BLaER1 (cell line): Measurements from ENCODE around the gene HRC.
A peak's percentile ranks its signal among the peaks of the same experiment; 100 is the strongest.

Experiments used
- H3K27ac ChIP-seq: shearing (Covaris generic); formaldehyde crosslinking; 2 replicates; pipeline ENCODE4 v1.8.1; 2022
- H3K27me3 ChIP-seq: shearing (Covaris generic); formaldehyde crosslinking; 2 replicates; pipeline ENCODE4 v1.8.1; 2022
- H3K36me3 ChIP-seq: shearing (Covaris generic); formaldehyde crosslinking; 2 replicates; pipeline ENCODE4 v1.8.1; 2022
- H3K4me1 ChIP-seq: shearing (Covaris generic); formaldehyde crosslinking; 2 replicates; pipeline ENCODE4 v1.8.1; 2022
- H3K4me2 ChIP-seq: shearing (Covaris generic); formaldehyde crosslinking; 2 replicates; pipeline ENCODE4 v1.8.1; 2022
- H3K4me3 ChIP-seq: shearing (Covaris generic); formaldehyde crosslinking; 2 replicates; pipeline ENCODE4 v1.8.1; 2022
- H3K9ac ChIP-seq: shearing (Covaris generic); formaldehyde crosslinking; 2 replicates; pipeline ENCODE4 v1.8.1; 2022
- H3K9me3 ChIP-seq: shearing (Covaris generic); formaldehyde crosslinking; 2 replicates; pipeline ENCODE4 v1.8.1; 2022
- H4K20me1 ChIP-seq: shearing (Covaris generic); formaldehyde crosslinking; 2 replicates; pipeline ENCODE4 v1.8.1; 2022
- Cebpa-rat ChIP-seq: shearing (Covaris generic); IDR thresholded peaks from 2 replicates; pipeline ENCODE4 v1.8.1; 2022

The HRC gene

DNA sequence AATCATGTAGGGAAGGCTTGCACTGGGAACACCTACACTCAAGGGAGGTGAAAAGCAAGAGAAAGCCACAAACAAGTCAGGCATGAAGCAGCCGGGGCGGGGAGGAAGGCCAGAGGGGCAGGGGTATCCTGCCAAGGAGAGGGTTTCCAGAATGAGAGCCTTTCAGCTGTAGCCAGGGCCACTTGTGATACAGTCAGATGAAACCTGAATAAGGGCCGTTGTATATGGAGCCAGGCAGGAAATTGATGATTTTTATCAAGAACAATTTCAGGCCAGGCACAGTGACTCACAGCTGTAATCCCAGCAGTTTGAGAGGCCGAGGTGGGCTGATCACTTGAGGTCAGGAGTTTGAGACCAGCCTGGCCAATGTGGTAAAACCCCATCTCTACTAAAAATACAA, 6.8 kb upstream of the HRC start:
- Histone ChIP-seq H3K36me3 (no peaks in the 10 kb centered on the region), H3K9me3 (no peaks in the 10 kb centered on the region), H3K4me2 (peak overlapping the region; percentile 53), H3K4me3 (no peak overlapping the region), H3K27me3 (no peaks in the 10 kb centered on the region), H3K9ac (no peak overlapping the region), H4K20me1 (no peaks in the 10 kb centered on the region), H3K27ac (no peak overlapping the region), H3K4me1 (peaks cover 45% of the 10 kb centered on the region)
- TF ChIP-seq Cebpa-rat, result no peak

DNA sequence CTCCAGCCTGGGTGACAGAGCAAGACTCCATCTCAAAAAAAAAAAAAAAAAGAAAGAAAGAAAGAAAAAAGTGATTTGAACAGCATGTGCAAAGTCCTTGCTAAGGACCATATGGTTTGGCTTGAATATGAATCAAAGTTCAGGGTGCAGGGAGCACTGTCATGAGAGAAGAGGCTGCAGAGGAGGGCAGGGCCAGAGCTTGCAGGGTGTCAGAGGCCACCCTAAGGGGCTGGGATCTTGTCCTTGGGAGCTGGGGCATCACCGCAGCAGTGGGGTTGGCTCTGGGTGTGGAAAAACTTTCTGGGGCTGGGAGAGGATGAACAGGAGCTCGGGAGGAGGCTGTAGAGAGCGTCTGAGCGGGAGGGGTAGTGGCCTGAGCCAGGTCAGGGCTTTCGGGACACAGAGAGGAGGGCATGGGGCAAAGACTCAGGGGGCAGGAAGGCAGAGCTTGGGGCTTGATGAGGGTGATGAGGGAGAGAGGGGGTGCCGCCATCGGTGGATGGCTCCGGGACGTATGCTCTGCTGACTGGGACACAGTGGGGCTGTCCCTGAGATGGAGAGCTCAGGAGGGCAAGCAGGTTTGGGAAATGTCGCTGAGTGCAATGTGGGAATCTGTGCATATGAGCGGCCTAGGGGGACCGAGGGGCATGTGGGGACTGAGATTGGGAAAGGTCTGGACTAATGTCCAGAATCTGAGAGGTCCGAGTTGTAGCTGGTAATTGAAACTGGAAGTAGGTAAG, 5.4 kb upstream of the HRC start:
- Histone ChIP-seq H3K9me3 (no peaks in the 10 kb centered on the region), H3K27ac (no peak overlapping the region), H4K20me1 (no peaks in the 10 kb centered on the region), H3K4me2 (peak overlapping the region; percentile 53; the same call in 1 of the 2 replicates), H3K4me1 (peaks cover 57% of the 10 kb centered on the region), H3K4me3 (no peak overlapping the region), H3K27me3 (no peaks in the 10 kb centered on the region), H3K36me3 (no peaks in the 10 kb centered on the region), H3K9ac (no peak overlapping the region)
- no peak for TF ChIP-seq Cebpa-rat

DNA sequence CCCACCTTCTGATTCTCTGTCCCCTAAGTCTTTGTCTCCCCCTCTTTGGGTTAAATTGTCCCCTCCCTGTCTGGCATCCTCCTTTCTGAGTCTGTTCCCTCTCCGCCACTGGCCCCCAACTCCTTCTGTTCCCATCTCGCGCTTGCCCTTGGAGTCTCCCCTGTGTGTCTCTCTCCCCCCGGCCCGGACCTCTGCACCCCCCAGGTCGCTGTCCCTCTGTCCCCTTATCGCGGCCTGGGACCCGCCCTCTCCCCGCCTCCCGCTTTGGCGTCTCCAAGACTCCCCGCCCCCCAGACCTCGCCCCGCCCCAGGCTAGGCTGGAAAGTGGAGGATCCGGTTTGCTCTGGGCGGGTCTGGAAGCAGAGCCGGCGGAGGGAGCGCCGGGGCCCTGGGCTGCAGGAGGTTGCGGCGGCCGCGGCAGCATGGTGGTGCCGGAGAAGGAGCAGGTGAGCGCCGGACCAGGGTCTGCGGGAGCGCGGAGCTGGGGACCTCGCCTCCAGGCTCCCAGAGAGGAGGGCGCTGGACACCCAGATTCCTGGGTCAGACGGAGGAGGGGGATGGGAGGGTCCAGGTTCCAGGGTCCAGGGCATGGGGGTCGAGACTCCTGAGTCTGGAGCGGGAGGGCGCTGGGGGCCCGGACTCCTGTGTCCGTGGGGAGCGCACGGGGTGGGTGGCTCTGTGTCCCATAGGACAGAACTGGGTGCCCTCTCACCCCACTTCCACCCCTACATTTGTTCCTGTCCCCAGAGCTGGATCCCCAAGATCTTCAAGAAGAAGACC, 2.4 kb upstream of the HRC start, which contains the start of gene TRPM4:
Gene TRPM4 (plus strand): TSS at position 348 of the 780 bp plus-strand sequence. CDS start 75 bp downstream, at position 423.
- H3K9ac ChIP-seq, result peak within 1 kb of the TSS; percentile 77
- H3K9me3 ChIP-seq, result no peaks in the 10 kb centered on the region
- peak within 1 kb of the TSS; percentile 81 for H3K4me3 ChIP-seq
- TF ChIP-seq Cebpa-rat, result no peak
- peaks cover 78% of the 10 kb centered on the region for H3K4me1 ChIP-seq
- no peaks in the 10 kb centered on the region for H3K36me3 ChIP-seq
- H3K27me3 ChIP-seq, result no peaks in the 10 kb centered on the region
- no peaks in the 10 kb centered on the region for H4K20me1 ChIP-seq
- H3K4me2 ChIP-seq, result peak within 1 kb of the TSS; percentile 92
- H3K27ac ChIP-seq, result peak within 1 kb of the TSS; percentile 55

DNA sequence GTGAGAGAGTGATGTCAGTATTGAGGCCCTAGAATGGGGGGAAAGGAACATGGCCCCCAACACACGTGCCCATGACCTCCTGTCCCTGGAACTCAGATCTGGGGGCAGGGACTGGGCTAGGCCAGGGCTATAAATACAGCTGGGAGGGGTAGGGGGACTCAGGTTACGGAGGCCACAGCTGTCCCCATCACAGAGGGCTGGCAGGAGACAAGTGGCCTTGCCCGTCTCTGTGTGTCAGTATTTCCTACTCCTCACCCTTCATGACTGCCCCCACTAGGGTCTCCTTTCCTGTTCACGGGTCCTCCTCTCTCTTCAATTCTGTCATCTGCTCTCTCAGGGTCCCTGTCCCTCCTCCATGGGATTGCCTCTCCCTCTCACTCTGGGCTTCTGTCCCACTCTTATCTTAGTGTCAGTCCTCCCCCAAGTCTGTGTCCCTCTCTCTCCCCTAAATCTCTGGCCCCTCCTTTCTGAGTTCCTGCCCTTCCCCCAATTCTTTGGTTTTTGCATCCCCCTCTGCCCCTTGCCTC, 687 bp upstream of the HRC start:
- Histone ChIP-seq H3K36me3 (no peaks in the 10 kb centered on the region), H3K4me3 (no peak overlapping the region), H3K9me3 (no peaks in the 10 kb centered on the region), H3K27me3 (no peaks in the 10 kb centered on the region), H3K9ac (peak overlapping the region; percentile 29; the same call in 1 of the 2 replicates), H4K20me1 (no peaks in the 10 kb centered on the region), H3K4me1 (peaks cover 75% of the 10 kb centered on the region), H3K27ac (peak overlapping the region; percentile 41; the same call in 1 of the 2 replicates), H3K4me2 (peak overlapping the region; percentile 77)
- TF ChIP-seq Cebpa-rat, result no peak

DNA sequence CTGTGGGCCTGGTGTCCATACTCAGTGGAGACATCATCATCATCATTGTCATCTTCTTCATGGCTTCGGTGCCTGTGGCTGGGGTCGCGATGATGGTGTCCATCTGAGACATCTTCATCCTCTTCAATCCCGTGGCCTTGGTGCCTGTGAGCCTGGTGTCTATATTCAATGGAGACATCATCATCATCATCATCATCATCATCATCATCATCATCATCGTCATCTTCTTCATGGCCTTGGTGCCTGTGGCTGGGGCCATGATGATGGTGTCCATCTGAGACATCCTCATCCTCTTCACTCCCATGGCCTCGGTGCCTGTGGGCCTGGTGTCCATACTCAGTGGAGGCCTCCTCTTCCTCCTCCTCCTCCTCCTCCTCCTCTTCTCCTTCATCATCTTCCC, 917 bp downstream of the HRC start:
- H3K4me3 ChIP-seq, result no peak overlapping the region
- H3K27me3 ChIP-seq, result no peaks in the 10 kb centered on the region
- H3K27ac ChIP-seq, result no peak overlapping the region
- H4K20me1 ChIP-seq, result no peaks in the 10 kb centered on the region
- no peaks in the 10 kb centered on the region for H3K36me3 ChIP-seq
- no peaks in the 10 kb centered on the region for H3K9me3 ChIP-seq
- peaks cover 75% of the 10 kb centered on the region for H3K4me1 ChIP-seq
- no peak overlapping the region for H3K9ac ChIP-seq
- peak overlapping the region; percentile 77 for H3K4me2 ChIP-seq
- TF ChIP-seq Cebpa-rat, result no peak

DNA sequence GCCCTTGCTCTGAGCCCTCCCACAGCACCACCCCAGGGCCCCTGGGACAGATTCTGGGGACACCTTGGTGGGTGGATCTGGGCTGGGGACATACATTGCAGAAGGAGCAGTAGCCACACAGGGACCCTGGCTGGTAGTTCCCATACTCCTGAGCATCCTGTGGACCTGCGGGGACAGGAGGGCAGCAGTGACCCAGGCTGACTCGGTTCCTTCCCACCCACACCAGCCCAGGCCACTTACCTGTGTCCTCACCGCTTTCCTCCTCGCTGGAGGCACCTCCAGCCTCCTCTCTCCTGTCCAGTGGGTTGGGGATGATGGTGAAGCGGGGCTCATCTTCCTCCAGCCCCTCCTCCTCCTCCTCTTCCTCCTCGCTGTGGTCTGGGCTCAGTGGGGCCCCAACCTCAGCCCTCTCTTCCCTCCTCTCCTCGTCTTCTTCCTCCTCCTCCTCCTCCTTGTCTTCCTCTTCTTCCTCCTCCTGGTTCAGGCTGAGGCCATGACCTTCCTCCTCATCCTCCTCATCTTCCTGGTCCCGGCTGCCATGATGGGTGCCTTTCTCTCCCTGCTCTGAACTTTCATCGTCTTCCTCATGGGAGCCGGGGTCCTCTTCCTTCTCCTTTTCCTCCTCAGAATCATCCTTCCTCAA, 1.9 kb downstream of the HRC start:
- Histone ChIP-seq H4K20me1 (0 out of 2 replicates have a peak, but pooled peaks cover 4% of the 10 kb centered on the region), H3K4me3 (no peak overlapping the region), H3K9ac (no peak overlapping the region), H3K27ac (no peak overlapping the region), H3K4me1 (peaks cover 79% of the 10 kb centered on the region), H3K4me2 (peak overlapping the region; percentile 60), H3K9me3 (no peaks in the 10 kb centered on the region), H3K27me3 (no peaks in the 10 kb centered on the region), H3K36me3 (no peaks in the 10 kb centered on the region)
- no peak for TF ChIP-seq Cebpa-rat

DNA sequence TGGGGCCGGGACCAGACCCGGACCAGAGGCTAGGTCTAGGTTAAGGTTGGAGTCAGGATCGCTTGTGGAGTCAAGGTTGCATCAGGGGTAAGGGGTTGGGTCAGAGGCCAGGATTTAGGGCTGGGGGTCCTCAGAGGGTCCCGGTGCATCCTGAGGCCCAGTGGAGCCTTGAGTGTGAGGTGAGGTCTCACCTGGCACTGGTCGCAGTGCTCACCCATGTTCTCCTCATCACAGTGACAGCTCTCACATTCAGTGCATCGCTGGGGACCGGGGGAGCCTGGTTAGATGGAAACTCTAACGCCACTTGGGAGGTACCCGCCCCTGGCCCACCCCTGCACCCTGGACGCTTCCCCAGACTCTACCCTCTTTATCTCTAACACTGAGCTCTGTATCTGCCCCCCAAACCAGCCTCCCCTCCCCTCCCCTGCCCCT, 3.1 kb downstream of the HRC start:
- Histone ChIP-seq H3K9ac (no peak overlapping the region), H3K9me3 (no peaks in the 10 kb centered on the region), H3K4me2 (peak overlapping the region; percentile 95), H3K4me1 (peaks cover 77% of the 10 kb centered on the region), H3K36me3 (no peaks in the 10 kb centered on the region), H3K27me3 (no peaks in the 10 kb centered on the region), H3K4me3 (no peak overlapping the region), H4K20me1 (0 out of 2 replicates have a peak, but pooled peaks cover 4% of the 10 kb centered on the region), H3K27ac (no peak overlapping the region)
- no peak for TF ChIP-seq Cebpa-rat

DNA sequence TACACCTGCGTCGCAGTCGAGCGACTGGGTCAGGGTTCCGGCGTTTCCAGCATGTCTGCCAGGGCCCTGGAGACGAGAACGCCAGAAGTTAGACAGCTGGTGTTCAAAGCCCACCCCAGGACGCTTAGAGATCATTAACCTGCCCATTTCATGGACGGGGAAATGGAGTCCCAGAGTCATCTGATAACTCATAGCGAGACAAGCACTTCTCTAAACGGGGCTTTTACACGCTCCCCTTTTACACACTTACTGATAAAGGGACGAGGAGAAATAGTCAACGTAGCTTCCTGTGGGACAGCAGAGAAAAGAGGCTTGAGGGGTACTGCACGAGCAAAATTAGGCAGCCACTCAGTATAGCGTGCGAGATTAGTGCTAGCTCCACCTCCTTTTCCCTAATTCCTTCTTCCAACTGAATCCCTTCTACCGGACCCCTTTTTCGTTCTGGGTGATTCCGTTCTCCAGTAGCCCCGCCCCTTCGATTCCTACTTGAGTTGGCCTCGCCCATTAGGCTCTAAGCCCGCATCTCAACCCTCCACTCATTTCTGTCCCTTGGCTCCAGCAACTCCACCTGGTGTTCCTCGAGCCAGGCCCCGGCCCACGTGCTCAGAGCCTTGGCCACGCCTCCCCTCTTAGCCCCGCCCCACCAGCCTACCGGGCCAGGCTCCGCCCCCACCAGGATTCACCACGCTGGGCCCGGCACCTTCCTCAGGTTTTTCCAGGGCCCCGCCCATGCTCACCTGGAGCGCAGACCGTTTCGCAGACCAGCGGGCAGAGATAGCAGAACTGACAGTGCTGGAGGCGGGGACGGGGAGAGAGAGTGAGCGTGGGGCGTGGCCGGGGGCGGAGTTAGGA, 3.7 kb downstream of the HRC start:
- Histone ChIP-seq H3K27me3 (no peaks in the 10 kb centered on the region), H3K4me1 (peaks cover 74% of the 10 kb centered on the region), H3K4me2 (peak overlapping the region; percentile 95), H3K9ac (no peak overlapping the region), H4K20me1 (0 out of 2 replicates have a peak, but pooled peaks cover 4% of the 10 kb centered on the region), H3K36me3 (no peaks in the 10 kb centered on the region), H3K27ac (no peak overlapping the region), H3K4me3 (peak overlapping the region; percentile 83), H3K9me3 (no peaks in the 10 kb centered on the region)
- no peak for TF ChIP-seq Cebpa-rat

DNA sequence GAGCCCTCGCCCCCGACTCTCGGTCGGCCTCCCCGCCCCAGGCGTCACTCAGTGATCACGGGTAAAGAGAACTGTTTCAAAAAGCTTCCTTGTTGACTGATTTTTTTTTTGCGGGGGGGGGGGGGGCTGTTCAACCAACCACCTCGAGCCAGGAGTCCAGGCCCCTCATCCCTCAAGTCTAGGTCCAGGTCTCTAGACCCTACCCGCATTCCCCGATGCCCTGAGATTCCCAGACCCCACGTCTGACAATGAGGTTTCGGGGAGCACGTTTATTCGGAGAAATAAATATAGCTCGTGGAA, 4.3 kb downstream of the HRC start:
- H3K4me1 ChIP-seq, result peaks cover 74% of the 10 kb centered on the region
- peak overlapping the region; percentile 83 for H3K9ac ChIP-seq
- peak overlapping the region; percentile 84 for H3K27ac ChIP-seq
- H4K20me1 ChIP-seq, result 0 out of 2 replicates have a peak, but pooled peaks cover 4% of the 10 kb centered on the region
- peak overlapping the region; percentile 95 for H3K4me2 ChIP-seq
- TF ChIP-seq Cebpa-rat, result no peak
- no peaks in the 10 kb centered on the region for H3K9me3 ChIP-seq
- no peaks in the 10 kb centered on the region for H3K36me3 ChIP-seq
- peak overlapping the region; percentile 83 for H3K4me3 ChIP-seq
- H3K27me3 ChIP-seq, result no peaks in the 10 kb centered on the region
